HL-60 (cell line): ENCODE results near the gene SGCG.
"Not testable (repeated sequence)": the region's sequence is repeated elsewhere in the genome, so short reads cannot be mapped to it uniquely, and the experiment has no call there.

Source experiments
- DNase-seq, 2 experiments: peaks; one replicate each; pipeline ENCODE4 v3.0.0-alpha.2; 2010 to 2020; ENCODE audit warnings: low read depth in 1 of 2, low spot score in 1 of 2
- H3K27ac ChIP-seq: fragments of 250-450 bp; sonication (Bioruptor Pico); replicated peaks from 2 replicates; pipeline ENCODE4 v1.5.1; 2020; ENCODE audit warnings: mild to moderate bottlenecking, moderate library complexity
- H3K27me3 ChIP-seq: fragments of 250-450 bp; sonication (Bioruptor Pico); 2 replicates; pipeline ENCODE4 v1.5.1; 2021; ENCODE audit warnings: mild to moderate bottlenecking, moderate library complexity; ENCODE audit not compliant: insufficient read depth, poor library complexity, severe bottlenecking
- H3K4me3 ChIP-seq: replicated peaks from 2 replicates; pipeline ENCODE4 v1.5.1; 2011; ENCODE audit warnings: mild to moderate bottlenecking, control low read depth, low read length; ENCODE audit not compliant: insufficient read depth
- CTCF ChIP-seq: IDR thresholded peaks from one replicate; pipeline ENCODE4 v1.5.1; 2011; ENCODE audit warnings: low read length, control low read depth, inconsistent platforms; ENCODE audit not compliant: insufficient read depth
- GABPA ChIP-seq: IDR thresholded peaks from 2 replicates; pipeline ENCODE4 v1.6.1; 2012; ENCODE audit warnings: low read depth
- POLR2AphosphoS5 ChIP-seq: IDR thresholded peaks from 2 replicates; pipeline ENCODE4 v1.6.1; 2012; ENCODE audit warnings: low read depth
- SPI1 ChIP-seq: IDR thresholded peaks from 2 replicates; pipeline ENCODE4 v1.6.1; 2012; ENCODE audit warnings: low read depth, mild to moderate bottlenecking, borderline replicate concordance
- TF ChIP-seq, protein P1 (sequence below): IDR thresholded peaks from 2 replicates; pipeline ENCODE4 v1.6.1; 2012; ENCODE audit warnings: low read depth; ENCODE audit not compliant: insufficient replicate concordance

Gene SGCG

DNA sequence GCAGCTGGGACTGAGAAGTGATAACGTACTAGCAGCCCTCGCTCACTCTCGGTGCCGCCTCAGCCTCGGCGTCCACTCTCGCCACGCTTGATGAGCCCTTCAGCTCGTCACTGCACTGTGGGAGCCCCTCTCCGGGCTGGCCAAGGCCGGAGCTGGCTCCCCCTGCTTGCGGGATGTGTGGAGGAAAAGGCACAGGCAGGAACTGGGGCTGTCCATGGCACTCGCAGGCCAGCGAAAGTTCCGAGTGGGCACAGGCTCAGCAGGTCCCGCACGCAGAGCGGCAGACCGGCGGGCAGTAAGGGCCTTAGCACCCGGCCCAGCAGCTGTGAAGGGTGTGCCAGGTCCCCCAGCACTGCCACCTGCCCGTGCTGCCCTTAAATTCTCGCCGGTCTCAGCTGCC, 38.8 kb upstream of the SGCG start:
- H3K4me3 ChIP-seq, result no peak overlapping the region

DNA sequence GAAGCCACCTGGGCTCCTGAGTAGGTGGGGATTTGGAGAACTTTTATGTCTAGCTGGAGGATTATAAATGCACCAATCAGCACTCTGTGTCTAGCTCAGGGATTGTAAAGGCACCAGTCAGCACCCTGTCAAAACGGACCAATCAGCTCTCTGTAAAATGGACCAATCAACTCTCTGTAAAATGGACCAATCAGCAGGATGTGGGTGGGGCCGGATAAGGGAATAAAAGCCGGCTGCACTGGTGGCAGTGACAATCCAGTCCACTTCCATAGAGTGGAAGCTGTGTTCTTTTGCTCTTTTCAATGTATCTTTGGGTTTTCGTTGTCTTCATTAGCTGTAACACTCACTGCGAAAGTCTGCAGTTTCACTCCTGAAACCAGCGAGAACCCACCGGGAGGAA, 38.2 kb upstream of the SGCG start:
- H3K4me3 ChIP-seq, DNase-seq: not testable (repeated sequence)

More for the DNA sequence above, 38.8 kb upstream of the SGCG start:
- TF ChIP-seq GABPA, result no peak
- no peak for TF ChIP-seq CTCF
- TF ChIP-seq SPI1, result no peak
- no peak for TF ChIP-seq POLR2AphosphoS5
- DNase-seq, result no peak
- no peak overlapping the region for H3K27ac ChIP-seq
- H3K27me3 ChIP-seq, result no peaks in the 10 kb centered on the region

GRCh38 chr13:23144431-23144830, 36.3 kb upstream of the SGCG start:
- DNase-seq, result no peak
- H3K27me3 ChIP-seq, result no peaks in the 10 kb centered on the region
- no peak overlapping the region for H3K27ac ChIP-seq
- no peak overlapping the region for H3K4me3 ChIP-seq
- no peak for TF ChIP-seq POLR2AphosphoS5

More for the DNA sequence above, 38.2 kb upstream of the SGCG start:
- not testable (repeated sequence) for H3K27me3 ChIP-seq, H3K27ac ChIP-seq

- TF ChIP-seq, protein P1, sequence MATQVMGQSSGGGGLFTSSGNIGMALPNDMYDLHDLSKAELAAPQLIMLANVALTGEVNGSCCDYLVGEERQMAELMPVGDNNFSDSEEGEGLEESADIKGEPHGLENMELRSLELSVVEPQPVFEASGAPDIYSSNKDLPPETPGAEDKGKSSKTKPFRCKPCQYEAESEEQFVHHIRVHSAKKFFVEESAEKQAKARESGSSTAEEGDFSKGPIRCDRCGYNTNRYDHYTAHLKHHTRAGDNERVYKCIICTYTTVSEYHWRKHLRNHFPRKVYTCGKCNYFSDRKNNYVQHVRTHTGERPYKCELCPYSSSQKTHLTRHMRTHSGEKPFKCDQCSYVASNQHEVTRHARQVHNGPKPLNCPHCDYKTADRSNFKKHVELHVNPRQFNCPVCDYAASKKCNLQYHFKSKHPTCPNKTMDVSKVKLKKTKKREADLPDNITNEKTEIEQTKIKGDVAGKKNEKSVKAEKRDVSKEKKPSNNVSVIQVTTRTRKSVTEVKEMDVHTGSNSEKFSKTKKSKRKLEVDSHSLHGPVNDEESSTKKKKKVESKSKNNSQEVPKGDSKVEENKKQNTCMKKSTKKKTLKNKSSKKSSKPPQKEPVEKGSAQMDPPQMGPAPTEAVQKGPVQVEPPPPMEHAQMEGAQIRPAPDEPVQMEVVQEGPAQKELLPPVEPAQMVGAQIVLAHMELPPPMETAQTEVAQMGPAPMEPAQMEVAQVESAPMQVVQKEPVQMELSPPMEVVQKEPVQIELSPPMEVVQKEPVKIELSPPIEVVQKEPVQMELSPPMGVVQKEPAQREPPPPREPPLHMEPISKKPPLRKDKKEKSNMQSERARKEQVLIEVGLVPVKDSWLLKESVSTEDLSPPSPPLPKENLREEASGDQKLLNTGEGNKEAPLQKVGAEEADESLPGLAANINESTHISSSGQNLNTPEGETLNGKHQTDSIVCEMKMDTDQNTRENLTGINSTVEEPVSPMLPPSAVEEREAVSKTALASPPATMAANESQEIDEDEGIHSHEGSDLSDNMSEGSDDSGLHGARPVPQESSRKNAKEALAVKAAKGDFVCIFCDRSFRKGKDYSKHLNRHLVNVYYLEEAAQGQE, result no peak
- TF ChIP-seq CTCF (no peak), SPI1 (no peak), POLR2AphosphoS5 (no peak), GABPA (no peak)
- no peak overlapping the region for H3K27ac ChIP-seq
- H3K27me3 ChIP-seq, result no peaks in the 10 kb centered on the region
- H3K4me3 ChIP-seq, result no peak overlapping the region
- DNase-seq, result no peak
Measured at GRCh38 chr13:23146006-23146405, 34.8 kb upstream of the SGCG start.

DNA sequence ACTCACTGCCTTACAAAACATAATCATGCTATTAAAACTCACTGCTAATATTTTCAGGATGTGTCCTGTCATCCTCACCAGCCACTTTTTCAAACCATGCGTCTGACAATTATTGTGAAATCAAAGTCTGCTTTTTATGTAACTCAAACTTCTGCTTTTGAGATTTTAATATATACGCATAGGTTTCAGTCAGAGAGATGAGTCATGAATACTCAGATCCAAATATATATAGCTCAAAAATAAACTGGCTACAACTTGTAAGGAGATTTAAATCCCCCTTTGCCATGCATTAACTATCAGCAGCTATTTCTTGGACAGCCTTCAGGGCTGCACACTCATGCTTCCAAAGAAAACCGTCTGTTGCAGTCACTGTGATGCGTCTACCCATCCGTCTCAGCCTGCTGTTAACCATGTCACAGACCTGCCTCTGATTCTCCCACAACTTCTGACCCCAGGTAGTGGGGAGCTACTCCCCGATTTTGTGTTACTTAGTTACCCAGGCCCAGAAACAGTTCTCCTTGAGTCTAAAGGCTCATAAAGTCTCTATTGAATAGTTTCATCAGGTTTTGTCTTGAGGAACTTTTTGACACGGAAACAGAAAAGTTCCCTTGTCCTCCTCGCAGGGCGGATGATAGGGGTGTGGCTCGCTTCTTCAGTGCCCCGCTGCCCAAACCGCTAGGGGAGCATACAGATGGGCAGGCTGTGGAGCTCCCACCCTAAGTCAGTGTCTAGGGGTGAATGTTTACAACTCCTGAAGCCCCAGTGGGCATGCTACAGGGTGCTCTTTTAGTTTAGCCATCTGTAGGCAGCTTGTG, 33.8 kb upstream of the SGCG start:
- TF ChIP-seq, protein P1, result no peak
- peak; percentile 9; the same call in 1 of the 2 replicates for TF ChIP-seq SPI1
- Histone ChIP-seq H3K27me3 (no peaks in the 10 kb centered on the region), H3K27ac (no peak overlapping the region), H3K4me3 (no peak overlapping the region)
- peak in 1 of 2 experiments; percentile 46 for DNase-seq
